Measurements from ENCODE around the gene MKNK1. TPM values are rescaled to one million over a fixed set of nuclear protein-coding genes. Genes with fewer than 3 reads are reported as not detected.

MKNK1 gene
- total and polyA plus RNA-seq, 2 of the 4 experiments (the other 2 are of a cell fraction): 14.3 to 35.2 TPM

DNA sequence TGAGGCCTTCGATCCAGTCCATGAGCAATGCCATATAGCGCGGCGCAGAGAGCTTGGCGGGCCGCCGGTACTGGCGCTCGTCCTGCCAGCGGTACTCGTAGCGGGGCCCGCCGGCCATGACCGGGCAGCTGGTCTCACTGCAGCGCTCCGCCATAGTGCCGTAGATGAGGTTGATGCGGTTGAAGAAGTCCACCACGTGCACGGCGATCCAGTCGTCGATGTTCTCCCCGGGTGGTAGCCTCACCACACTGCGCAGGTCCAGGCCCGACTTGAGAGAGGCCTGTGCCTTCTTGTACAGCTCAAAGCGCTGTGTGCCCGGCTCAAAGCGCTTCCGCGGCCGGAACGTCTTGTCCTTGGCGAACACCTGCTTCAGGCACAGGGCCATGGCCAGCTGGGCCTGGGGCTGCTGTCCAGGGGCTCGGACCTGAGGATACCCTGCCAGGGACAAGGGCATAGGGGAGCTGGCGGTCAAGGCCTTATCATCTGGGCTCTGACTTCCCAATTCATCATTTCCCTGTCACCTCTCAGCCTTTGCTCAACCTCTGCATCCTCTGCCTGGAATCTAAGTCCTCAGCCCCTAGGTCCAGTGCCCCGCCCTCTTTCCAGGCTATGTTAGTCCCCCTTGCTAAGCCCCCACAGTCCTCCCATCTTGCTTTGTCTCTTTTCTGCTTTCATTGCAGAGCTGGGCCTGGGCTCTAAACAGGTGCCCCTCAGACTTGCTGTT is 9.0 kb upstream of the MKNK1 start:
- peaks cover 26% of the 10 kb centered on the region for H3K36me3 ChIP-seq (ENCODE audit: control insufficient read depth, insufficient read depth, low read length)
- POLR2A ChIA-PET (ENCODE audit: unreplicated experiment): no interaction called here
- no peak overlapping the region for H2BK20ac ChIP-seq (ENCODE audit: low read depth, low read length)
- peak overlapping the region; percentile 43 for H2AK5ac ChIP-seq (ENCODE audit: low read depth, low read length)
- CTCF ChIA-PET: interaction anchor here (1.4 kb wide), 1 partner anchor 16 kb away, joined by 6 read pairs; no protein-coding TSS in a partner anchor
- H2BK15ac ChIP-seq (ENCODE audit: low read depth, low read length): no peak overlapping the region
- DNase-seq (no peak), ATAC-seq (ENCODE audit: low read depth) (no peak)
- intact Hi-C loops (cut with micrococcal nuclease): no loop called here
- H4K91ac ChIP-seq (ENCODE audit: insufficient read depth, low read depth, low read length): peak overlapping the region; percentile 51; the same call in 1 of the 2 replicates
- peak overlapping the region; percentile 55 for H3K27ac ChIP-seq (ENCODE audit: insufficient read depth, low read length)
- peak overlapping the region; percentile 14; the same call in 1 of the 2 replicates for H3K4me2 ChIP-seq (ENCODE audit: low read depth, low read length)
- BruUV-seq (replicated peaks): no TSS peak
- peaks cover 25 to 57% of the 10 kb centered on the region in 2 experiments for H3K79me1 ChIP-seq (ENCODE audit: low read depth in 1 of 2, low read length in 2 of 2)
- H2BK5ac ChIP-seq (ENCODE audit: low read depth, low read length, poor library complexity, severe bottlenecking): no peak overlapping the region
- H3K9ac ChIP-seq (ENCODE audit: low read depth, low read length): no peak overlapping the region
- dilution Hi-C loops (cut with HindIII; ENCODE audit: low sequenced_read_pairs, unreplicated experiment): no loop called here
- peaks cover 20% of the 10 kb centered on the region for H3K4me1 ChIP-seq (ENCODE audit: control insufficient read depth, insufficient read depth, low read length)
- H3K23ac ChIP-seq (ENCODE audit: low read depth, low read length): no peak overlapping the region; the same call in 1 of the 2 replicates
- WGBS, 2 experiments (ENCODE audit: extremely low coverage in 2 of 2, insufficient read length in 1 of 2): 98% methylated on average over 26 of the region's 38 CpGs; no CpG with 5 or more reads in 1 of the 2 experiments
- H2BK120ac ChIP-seq (ENCODE audit: low read depth, low read length): no peak overlapping the region; the same call in 1 of the 2 replicates
- peak overlapping the region; percentile 48 for H3K4ac ChIP-seq (ENCODE audit: low read depth, low read length)
- in situ Hi-C loops (cut with MboI; ENCODE audit: low sequenced_read_pairs): no loop called here
- no peak overlapping the region for H3K14ac ChIP-seq (replicated peaks; ENCODE audit: low read depth, low read length)
- H3K9me1 ChIP-seq (ENCODE audit: insufficient read depth, low read length): peaks cover 35% of the 10 kb centered on the region
- H2AFZ ChIP-seq (replicated peaks; ENCODE audit: low read length, poor library complexity): peak overlapping the region; percentile 70
- H3K18ac ChIP-seq (ENCODE audit: low read depth, low read length): peak overlapping the region; percentile 22; the same call in 1 of the 2 replicates
- no peaks in the 10 kb centered on the region for H3K27me3 ChIP-seq (ENCODE audit: control insufficient read depth, insufficient read depth, low read length)
- no peak overlapping the region for H3K4me3 ChIP-seq (ENCODE audit: insufficient read depth, low read depth, low read length)
- H2AK9ac ChIP-seq (replicated peaks; ENCODE audit: low read depth, low read length, poor library complexity): peak overlapping the region; percentile 78
- H4K5ac ChIP-seq (ENCODE audit: low read depth, low read length): peak overlapping the region; percentile 9; the same call in 1 of the 2 replicates
- 0 out of 2 replicates have a peak, but pooled peaks cover 8% of the 10 kb centered on the region for H4K20me1 ChIP-seq (ENCODE audit: insufficient read depth, low read length)
- H4K8ac ChIP-seq (ENCODE audit: low read depth in 2 of 2, low read length in 2 of 2): peak overlapping the region; percentile 28 to 48; a peak in 2 of 4 replicates
- H3K56ac ChIP-seq (ENCODE audit: extremely low read depth, insufficient read depth, low read length): no peak overlapping the region
- H3K9me3 ChIP-seq (ENCODE audit: control insufficient read depth, insufficient read depth, low read length): no peaks in the 10 kb centered on the region
- TF ChIP-seq SMC3 (IDR thresholded peaks at IDR 0.05; ENCODE audit: low read depth, low read length): no peak
- no peak for TF ChIP-seq NFE2L2 (IDR thresholded peaks at IDR 0.05; ENCODE audit: low read depth, low read length)
- no peak for TF ChIP-seq MAFK (IDR thresholded peaks at IDR 0.05; ENCODE audit: low read depth, low read length)
- TF ChIP-seq, protein P1, sequence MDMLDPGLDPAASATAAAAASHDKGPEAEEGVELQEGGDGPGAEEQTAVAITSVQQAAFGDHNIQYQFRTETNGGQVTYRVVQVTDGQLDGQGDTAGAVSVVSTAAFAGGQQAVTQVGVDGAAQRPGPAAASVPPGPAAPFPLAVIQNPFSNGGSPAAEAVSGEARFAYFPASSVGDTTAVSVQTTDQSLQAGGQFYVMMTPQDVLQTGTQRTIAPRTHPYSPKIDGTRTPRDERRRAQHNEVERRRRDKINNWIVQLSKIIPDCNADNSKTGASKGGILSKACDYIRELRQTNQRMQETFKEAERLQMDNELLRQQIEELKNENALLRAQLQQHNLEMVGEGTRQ (IDR thresholded peaks at IDR 0.05; ENCODE audit: low read depth, low read length): no peak
- TF ChIP-seq, protein P2, sequence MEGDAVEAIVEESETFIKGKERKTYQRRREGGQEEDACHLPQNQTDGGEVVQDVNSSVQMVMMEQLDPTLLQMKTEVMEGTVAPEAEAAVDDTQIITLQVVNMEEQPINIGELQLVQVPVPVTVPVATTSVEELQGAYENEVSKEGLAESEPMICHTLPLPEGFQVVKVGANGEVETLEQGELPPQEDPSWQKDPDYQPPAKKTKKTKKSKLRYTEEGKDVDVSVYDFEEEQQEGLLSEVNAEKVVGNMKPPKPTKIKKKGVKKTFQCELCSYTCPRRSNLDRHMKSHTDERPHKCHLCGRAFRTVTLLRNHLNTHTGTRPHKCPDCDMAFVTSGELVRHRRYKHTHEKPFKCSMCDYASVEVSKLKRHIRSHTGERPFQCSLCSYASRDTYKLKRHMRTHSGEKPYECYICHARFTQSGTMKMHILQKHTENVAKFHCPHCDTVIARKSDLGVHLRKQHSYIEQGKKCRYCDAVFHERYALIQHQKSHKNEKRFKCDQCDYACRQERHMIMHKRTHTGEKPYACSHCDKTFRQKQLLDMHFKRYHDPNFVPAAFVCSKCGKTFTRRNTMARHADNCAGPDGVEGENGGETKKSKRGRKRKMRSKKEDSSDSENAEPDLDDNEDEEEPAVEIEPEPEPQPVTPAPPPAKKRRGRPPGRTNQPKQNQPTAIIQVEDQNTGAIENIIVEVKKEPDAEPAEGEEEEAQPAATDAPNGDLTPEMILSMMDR (conservative IDR thresholded peaks at IDR 0.05; ENCODE audit: low read depth, low read length): no peak
- no peak for TF ChIP-seq CHD1 (IDR thresholded peaks at IDR 0.05; ENCODE audit: low read depth, low read length)
- TF ChIP-seq, protein P3, sequence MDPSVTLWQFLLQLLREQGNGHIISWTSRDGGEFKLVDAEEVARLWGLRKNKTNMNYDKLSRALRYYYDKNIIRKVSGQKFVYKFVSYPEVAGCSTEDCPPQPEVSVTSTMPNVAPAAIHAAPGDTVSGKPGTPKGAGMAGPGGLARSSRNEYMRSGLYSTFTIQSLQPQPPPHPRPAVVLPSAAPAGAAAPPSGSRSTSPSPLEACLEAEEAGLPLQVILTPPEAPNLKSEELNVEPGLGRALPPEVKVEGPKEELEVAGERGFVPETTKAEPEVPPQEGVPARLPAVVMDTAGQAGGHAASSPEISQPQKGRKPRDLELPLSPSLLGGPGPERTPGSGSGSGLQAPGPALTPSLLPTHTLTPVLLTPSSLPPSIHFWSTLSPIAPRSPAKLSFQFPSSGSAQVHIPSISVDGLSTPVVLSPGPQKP (IDR thresholded peaks at IDR 0.05; ENCODE audit: borderline replicate concordance, low read depth, low read length): no peak
- TF ChIP-seq RFX5 (IDR thresholded peaks at IDR 0.05; ENCODE audit: low read depth, low read length): no peak
- no peak for TF ChIP-seq CEBPB (IDR thresholded peaks at IDR 0.05; ENCODE audit: low read depth, low read length)
- no peak for TF ChIP-seq RCOR1 (IDR thresholded peaks at IDR 0.05; ENCODE audit: insufficient replicate concordance, low read length)
- TF ChIP-seq BHLHE40 (IDR thresholded peaks at IDR 0.05; ENCODE audit: low read depth, low read length): no peak
- no peak for TF ChIP-seq FOS (IDR thresholded peaks at IDR 0.05; ENCODE audit: low read depth, low read length)
- TF ChIP-seq RAD21 (IDR thresholded peaks at IDR 0.05; ENCODE audit: low read length): no peak
- TF ChIP-seq MXI1 (IDR thresholded peaks at IDR 0.05; ENCODE audit: borderline replicate concordance, low read depth, low read length): no peak

Measured in IMR-90 (cell line).